ENCODE data around the gene NAMPT.
"Not testable (repeated sequence)": the region's sequence is repeated elsewhere in the genome, so short reads cannot be mapped to it uniquely, and the experiment has no call there.

DNA sequence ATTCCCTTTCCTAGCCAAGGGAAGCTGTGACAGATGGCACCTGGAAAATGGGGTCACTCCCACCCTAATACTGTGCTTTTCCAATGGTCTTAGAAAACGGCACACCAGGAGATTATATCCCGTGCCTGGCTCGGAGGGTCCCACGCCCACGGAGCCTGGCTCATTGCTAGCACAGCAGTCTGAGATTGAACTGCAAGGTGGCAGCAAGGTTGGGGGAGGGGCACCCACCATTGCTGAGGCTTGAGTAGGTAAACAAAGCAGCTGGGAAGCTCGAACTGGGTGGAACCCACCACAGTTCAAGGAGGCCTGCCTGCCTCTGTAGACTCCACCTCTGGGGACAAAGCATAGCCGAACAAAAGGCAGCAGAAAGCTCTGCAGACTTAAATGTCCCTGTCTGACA lies 75.8 kb downstream of the NAMPT start:
- TF ChIP-seq POLR2A (IDR thresholded peaks at IDR 0.05) = not testable (repeated sequence)
- TF ChIP-seq, protein P1, sequence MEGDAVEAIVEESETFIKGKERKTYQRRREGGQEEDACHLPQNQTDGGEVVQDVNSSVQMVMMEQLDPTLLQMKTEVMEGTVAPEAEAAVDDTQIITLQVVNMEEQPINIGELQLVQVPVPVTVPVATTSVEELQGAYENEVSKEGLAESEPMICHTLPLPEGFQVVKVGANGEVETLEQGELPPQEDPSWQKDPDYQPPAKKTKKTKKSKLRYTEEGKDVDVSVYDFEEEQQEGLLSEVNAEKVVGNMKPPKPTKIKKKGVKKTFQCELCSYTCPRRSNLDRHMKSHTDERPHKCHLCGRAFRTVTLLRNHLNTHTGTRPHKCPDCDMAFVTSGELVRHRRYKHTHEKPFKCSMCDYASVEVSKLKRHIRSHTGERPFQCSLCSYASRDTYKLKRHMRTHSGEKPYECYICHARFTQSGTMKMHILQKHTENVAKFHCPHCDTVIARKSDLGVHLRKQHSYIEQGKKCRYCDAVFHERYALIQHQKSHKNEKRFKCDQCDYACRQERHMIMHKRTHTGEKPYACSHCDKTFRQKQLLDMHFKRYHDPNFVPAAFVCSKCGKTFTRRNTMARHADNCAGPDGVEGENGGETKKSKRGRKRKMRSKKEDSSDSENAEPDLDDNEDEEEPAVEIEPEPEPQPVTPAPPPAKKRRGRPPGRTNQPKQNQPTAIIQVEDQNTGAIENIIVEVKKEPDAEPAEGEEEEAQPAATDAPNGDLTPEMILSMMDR (IDR thresholded peaks at IDR 0.05 in 4 of 5, conservative IDR thresholded peaks at IDR 0.05 in 1 of 5) = not testable (repeated sequence)

All from gastrocnemius medialis (tissue), 4 donors.